Glutamatergic neuron (in vitro differentiated cells): ENCODE results near the gene EPB41L2. TPM values are rescaled to one million over a fixed set of nuclear protein-coding genes. Genes with fewer than 3 reads are reported as not detected.

Source experiments
- DNase-seq: peaks from one replicate; pipeline ENCODE4 v3.0.0; 2022
- H3K27ac Mint-ChIP-seq: one replicate; pipeline ENCODE4 v1.8.0; 2020; ENCODE audit warnings: mild to moderate bottlenecking, mixed read lengths, inconsistent platforms; ENCODE audit not compliant: unreplicated experiment
- H3K27me3 Mint-ChIP-seq: one replicate; pipeline ENCODE4 v1.8.0; 2020; ENCODE audit warnings: mild to moderate bottlenecking, moderate library complexity, mixed read lengths, inconsistent platforms; ENCODE audit not compliant: unreplicated experiment
- H3K36me3 Mint-ChIP-seq: one replicate; pipeline ENCODE4 v1.8.0; 2020; ENCODE audit warnings: mild to moderate bottlenecking, mixed read lengths, inconsistent platforms; ENCODE audit not compliant: unreplicated experiment
- H3K4me1 Mint-ChIP-seq: one replicate; pipeline ENCODE4 v1.8.0; 2020; ENCODE audit warnings: mild to moderate bottlenecking, low read depth, mixed read lengths, inconsistent platforms; ENCODE audit not compliant: unreplicated experiment
- H3K4me3 Mint-ChIP-seq: one replicate; pipeline ENCODE4 v1.8.0; 2020; ENCODE audit warnings: mild to moderate bottlenecking, mixed read lengths, inconsistent platforms; ENCODE audit not compliant: unreplicated experiment
- H3K9me3 Mint-ChIP-seq: one replicate; pipeline ENCODE4 v1.8.0; 2020; ENCODE audit warnings: mild to moderate bottlenecking, moderate library complexity, mixed read lengths, inconsistent platforms; ENCODE audit not compliant: unreplicated experiment
- CTCF ChIP-seq: fragments of 200-600 bp; sonication (generic); IDR thresholded peaks from one replicate; pipeline ENCODE4 v1.5.0; 2021; ENCODE audit not compliant: partially characterized antibody, unreplicated experiment
- total RNA-seq: library from RNA; stranded (reverse); fragmentation: NEBNext Ultra II Directional; extraction: Animal tissue kit (Norgen Biotek cat#: 25700); gene quantifications from one replicate; pipeline ENCODE4 v1.2.1, GENCODE V29; 2021; ENCODE audit not compliant: unreplicated experiment

Gene EPB41L2
- total RNA-seq, 1 donor from 2014 or later: 36.2 TPM

DNA sequence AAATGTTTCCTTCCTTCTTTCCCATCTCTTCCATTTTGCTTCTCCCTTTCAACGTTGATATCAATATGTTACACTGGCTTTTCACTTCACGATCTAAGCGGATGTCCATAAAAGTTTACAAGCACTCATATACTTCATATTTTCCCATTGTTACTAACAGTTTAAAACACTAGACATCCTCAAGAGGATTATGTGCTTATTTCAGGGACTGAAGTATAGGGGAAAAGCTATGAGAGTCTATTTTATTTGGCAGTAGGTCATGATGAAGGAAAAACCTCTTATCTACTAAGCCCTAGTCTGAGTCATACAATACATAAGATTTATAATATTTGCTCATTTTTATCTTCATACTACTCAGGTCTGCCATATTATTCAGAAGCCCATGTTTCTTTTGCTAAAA is 20.6 kb upstream of the EPB41L2 start:
- no peak for DNase-seq
- H3K27ac Mint-ChIP-seq: no peak overlapping the region
- H3K9me3 Mint-ChIP-seq: no peaks in the 10 kb centered on the region

DNA sequence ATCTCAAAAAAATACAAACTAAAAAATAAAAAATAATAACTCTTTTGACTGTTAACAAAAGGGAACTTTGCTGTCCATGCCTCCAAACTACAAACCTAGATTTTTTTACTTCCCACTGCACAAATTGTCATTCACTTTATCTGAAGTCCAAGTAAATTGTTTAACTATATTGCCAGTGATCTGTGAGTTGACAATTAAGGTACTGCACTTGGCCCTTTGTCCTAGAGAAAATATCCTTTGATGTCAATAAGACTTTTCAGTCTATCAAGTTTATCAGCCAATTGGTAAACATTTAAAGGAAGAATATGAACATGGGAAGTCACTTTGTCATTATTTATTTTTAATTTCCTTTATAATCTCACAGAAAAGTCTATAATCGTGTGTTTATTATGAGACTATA is 19.3 kb upstream of the EPB41L2 start:
- H3K9me3 Mint-ChIP-seq: no peaks in the 10 kb centered on the region
- DNase-seq: no peak
- no peaks in the 10 kb centered on the region for H3K27me3 Mint-ChIP-seq
- TF ChIP-seq CTCF: no peak
- H3K36me3 Mint-ChIP-seq: peaks cover 7% of the 10 kb centered on the region
- no peaks in the 10 kb centered on the region for H3K4me1 Mint-ChIP-seq
- no peak overlapping the region for H3K27ac Mint-ChIP-seq
- H3K4me3 Mint-ChIP-seq: no peak overlapping the region

More for the DNA sequence above, 20.6 kb upstream of the EPB41L2 start:
- H3K4me3 Mint-ChIP-seq: no peak overlapping the region
- H3K36me3 Mint-ChIP-seq: peaks cover 7% of the 10 kb centered on the region
- TF ChIP-seq CTCF: no peak
- H3K27me3 Mint-ChIP-seq: peaks cover 4% of the 10 kb centered on the region
- no peaks in the 10 kb centered on the region for H3K4me1 Mint-ChIP-seq

GRCh38 chr6:131080084-131080483 is 17.0 kb upstream of the EPB41L2 start:
- H3K27me3 Mint-ChIP-seq: no peaks in the 10 kb centered on the region
- H3K4me1 Mint-ChIP-seq: no peaks in the 10 kb centered on the region

GRCh38 chr6:131073577-131073976 is 10.5 kb upstream of the EPB41L2 start:
- Mint-ChIP-seq H3K36me3 (no peaks in the 10 kb centered on the region), H3K9me3 (no peaks in the 10 kb centered on the region), H3K27me3 (peaks cover 2% of the 10 kb centered on the region), H3K4me3 (no peak overlapping the region), H3K27ac (no peak overlapping the region), H3K4me1 (no peaks in the 10 kb centered on the region)
- TF ChIP-seq CTCF: no peak
- DNase-seq: no peak

More at GRCh38 chr6:131080084-131080483, 17.0 kb upstream of the EPB41L2 start:
- no peak for TF ChIP-seq CTCF
- H3K4me3 Mint-ChIP-seq: no peak overlapping the region
- H3K36me3 Mint-ChIP-seq: no peaks in the 10 kb centered on the region
- no peaks in the 10 kb centered on the region for H3K9me3 Mint-ChIP-seq
- no peak for DNase-seq
- H3K27ac Mint-ChIP-seq: no peak overlapping the region

- DNase-seq: no peak
- Mint-ChIP-seq H3K4me3 (no peak overlapping the region), H3K4me1 (no peaks in the 10 kb centered on the region), H3K27me3 (peaks cover 4% of the 10 kb centered on the region), H3K27ac (no peak overlapping the region), H3K9me3 (peaks cover 1% of the 10 kb centered on the region), H3K36me3 (no peaks in the 10 kb centered on the region)
- TF ChIP-seq CTCF: no peak
Observed at GRCh38 chr6:131070061-131070460, 7.0 kb upstream of the EPB41L2 start.
